Hepatocyte (in vitro differentiated cells): ENCODE results near the gene CEP19. TPM values are rescaled to one million over a fixed set of nuclear protein-coding genes. Genes with fewer than 3 reads are reported as not detected.
A peak's percentile ranks its signal among the peaks of the same experiment; 100 is the strongest.

ENCODE experiments used
- DNase-seq: peaks from one replicate; pipeline ENCODE4 v3.0.0-alpha.2; 2016; ENCODE audit warnings: low spot score
- H2AFZ ChIP-seq: fragments of 200-600 bp; sonication (generic); 2 replicates; pipeline ENCODE4 v1.6.0; 2016; ENCODE audit warnings: antibody characterized with exemption, mild to moderate bottlenecking
- H3K27ac ChIP-seq: fragments of 200-600 bp; sonication (generic); 2 replicates; pipeline ENCODE4 v1.5.1; 2016; ENCODE audit warnings: mild to moderate bottlenecking
- H3K27me3 ChIP-seq: fragments of 200-600 bp; sonication (generic); 2 replicates; pipeline ENCODE4 v1.6.1; 2016
- H3K36me3 ChIP-seq: fragments of 200-600 bp; sonication (generic); replicated peaks from 2 replicates; pipeline ENCODE4 v1.5.1; 2016; ENCODE audit warnings: low read depth; ENCODE audit not compliant: insufficient read depth
- H3K4me1 ChIP-seq: fragments of 200-600 bp; sonication (generic); 2 replicates; pipeline ENCODE4 v1.5.1; 2016; ENCODE audit warnings: mild to moderate bottlenecking, moderate library complexity; ENCODE audit not compliant: insufficient read depth
- H3K4me2 ChIP-seq: fragments of 200-600 bp; sonication (generic); 2 replicates; pipeline ENCODE4 v1.6.0; 2016
- H3K4me3 ChIP-seq: fragments of 200-600 bp; sonication (generic); 2 replicates; pipeline ENCODE4 v1.5.1; 2016; ENCODE audit warnings: mild to moderate bottlenecking
- H3K79me2 ChIP-seq: fragments of 200-600 bp; sonication (generic); 2 replicates; pipeline ENCODE4 v1.6.0; 2017; ENCODE audit warnings: mild to moderate bottlenecking
- H3K9me2 ChIP-seq: fragments of 200-600 bp; sonication (generic); replicated peaks from 2 replicates; pipeline ENCODE4 v1.6.0; 2017; ENCODE audit warnings: mild to moderate bottlenecking; ENCODE audit not compliant: insufficient read depth
- H3K9me3 ChIP-seq: fragments of 200-600 bp; sonication (generic); 2 replicates; pipeline ENCODE4 v1.5.1; 2016; ENCODE audit warnings: low read depth, mild to moderate bottlenecking
- H4K20me1 ChIP-seq: fragments of 200-600 bp; sonication (generic); 2 replicates; pipeline ENCODE4 v1.6.0; 2016; ENCODE audit warnings: mild to moderate bottlenecking; ENCODE audit not compliant: insufficient read depth, poor library complexity, severe bottlenecking
- CTCF ChIP-seq: fragments of 200-600 bp; sonication (generic); IDR thresholded peaks from 2 replicates; pipeline ENCODE4 v1.5.1; 2016; ENCODE audit warnings: antibody characterized with exemption, mild to moderate bottlenecking; ENCODE audit not compliant: poor library complexity
- EZH2 ChIP-seq: fragments of 200-600 bp; sonication (generic); IDR thresholded peaks from 2 replicates; pipeline ENCODE4 v1.6.1; 2016; ENCODE audit warnings: antibody characterized with exemption, mild to moderate bottlenecking, borderline replicate concordance
- EZH2phosphoT487 ChIP-seq: fragments of 200-600 bp; sonication (generic); IDR thresholded peaks from one replicate; pipeline ENCODE4 v1.6.1; 2018; ENCODE audit warnings: antibody characterized with exemption, mild to moderate bottlenecking, low read depth, moderate library complexity; ENCODE audit not compliant: unreplicated experiment, severe bottlenecking
- WGBS: methylation state at CpG from one replicate; pipeline ENCODE4 v1.1.6; 2016; ENCODE audit warnings: low lambda C conversion rate; ENCODE audit errors: missing lambda C conversion rate; 5-methylcytosine and 5-hydroxymethylcytosine counted together
- polyA plus RNA-seq: library from polyadenylated mRNA; unstranded; fragments of >200 nt; fragmentation: Nextera tagmentation; extraction: Ambion mirVana; gene quantifications from 2 replicates; pipeline ENCODE4 v1.2.1, GENCODE V29; 2016
- total RNA-seq: library from RNA; depleted of rRNA; stranded (reverse); fragments of >200 nt; gene quantifications from 2 replicates; pipeline ENCODE4 v1.2.3, GENCODE V29; 2014

The CEP19 gene
- total and polyA plus RNA-seq, 2 experiments from 2014 or later, result 3.8 to 6.0 TPM

GRCh38 chr3:196741249-196741889 is 29.3 kb upstream of the CEP19 start:
- Histone ChIP-seq H3K4me3 (peak overlapping the region; percentile 76), H3K27ac (peak overlapping the region; percentile 99), H4K20me1 (peaks cover 26% of the 10 kb centered on the region), H3K9me2 (no peaks in the 10 kb centered on the region), H3K4me2 (peak overlapping the region; percentile 75), H3K36me3 (no peaks in the 10 kb centered on the region), H2AFZ (no peak overlapping the region), H3K4me1 (no peaks in the 10 kb centered on the region), H3K79me2 (peaks cover 59% of the 10 kb centered on the region), H3K27me3 (no peaks in the 10 kb centered on the region), H3K9me3 (no peaks in the 10 kb centered on the region)
- TF ChIP-seq EZH2, result no peak
- no peak for TF ChIP-seq CTCF
- TF ChIP-seq EZH2phosphoT487, result no peak
- DNase-seq, result peak; percentile 25
- 13% methylated on average over 5 of the region's 5 CpGs for WGBS

- WGBS, result 2% methylated on average over 29 of the region's 30 CpGs
- H3K9me3 ChIP-seq, result no peaks in the 10 kb centered on the region
- H3K4me3 ChIP-seq, result peak overlapping the region; percentile 76
- H2AFZ ChIP-seq, result peak overlapping the region; percentile 77
- no peaks in the 10 kb centered on the region for H3K4me1 ChIP-seq
- peaks cover 26% of the 10 kb centered on the region for H4K20me1 ChIP-seq
- H3K36me3 ChIP-seq, result no peaks in the 10 kb centered on the region
- peak; percentile 45 for DNase-seq
- no peaks in the 10 kb centered on the region for H3K27me3 ChIP-seq
- peak overlapping the region; percentile 99 for H3K27ac ChIP-seq
- H3K79me2 ChIP-seq, result peaks cover 52% of the 10 kb centered on the region
- TF ChIP-seq CTCF (no peak), EZH2phosphoT487 (no peak), EZH2 (no peak)
- peak overlapping the region; percentile 75 for H3K4me2 ChIP-seq
- no peaks in the 10 kb centered on the region for H3K9me2 ChIP-seq
These were observed 28.6 kb upstream of the CEP19 start for GRCh38 chr3:196740481-196741248.

- Histone ChIP-seq H3K9me2 (no peaks in the 10 kb centered on the region), H3K36me3 (no peaks in the 10 kb centered on the region), H3K79me2 (peaks cover 44% of the 10 kb centered on the region), H3K27ac (peak within 1 kb of the TSS; percentile 99), H3K27me3 (no peaks in the 10 kb centered on the region), H3K4me1 (no peaks in the 10 kb centered on the region), H4K20me1 (peaks cover 26% of the 10 kb centered on the region), H2AFZ (peak within 1 kb of the TSS; percentile 77), H3K9me3 (no peaks in the 10 kb centered on the region), H3K4me3 (peak within 1 kb of the TSS; percentile 76), H3K4me2 (peak within 1 kb of the TSS; percentile 75)
- WGBS, result under 1% methylated on average over 35 of the region's 86 CpGs
- DNase-seq, result peak; percentile 94
- no peak for TF ChIP-seq EZH2phosphoT487
- no peak for TF ChIP-seq CTCF
- TF ChIP-seq EZH2, result no peak
These were observed 27.8 kb upstream of the CEP19 start, which contains the start of gene PAK2 for GRCh38 chr3:196739671-196740480. PAK2 (plus strand) TSS chr3:196739857; CDS start chr3:196782647, 42,790 bp downstream.
